T-helper 17 cell (primary cell): ENCODE data around the gene ADAMTS19. TPM values are rescaled to one million over a fixed set of nuclear protein-coding genes. Genes with fewer than 3 reads are reported as not detected.

Experiments used
- ATAC-seq: fragments of 150-1000 bp; cut with Tn5 transposase; 2 replicates; pipeline ENCODE4 v1.10.0; 2021; ENCODE audit warnings: mild to moderate bottlenecking, moderate library complexity
- DNase-seq, 3 donors: peaks; one replicate each; pipeline versions ENCODE4 v3.0.0 to v3.0.0-alpha.2; 2020 to 2021
- H3K9me3 ChIP-seq: one replicate; pipeline ENCODE4 v1.7.0; 2013; ENCODE audit warnings: low read length, mild to moderate bottlenecking; ENCODE audit not compliant: control insufficient read depth, poor library complexity, severe bottlenecking
- H3K27ac Mint-ChIP-seq: one replicate; pipeline ENCODE4 v1.8.0; 2022; ENCODE audit warnings: mild to moderate bottlenecking, moderate library complexity, mixed read lengths
- H3K27me3 Mint-ChIP-seq: one replicate; pipeline ENCODE4 v1.8.0; 2022; ENCODE audit warnings: mixed read lengths
- H3K36me3 Mint-ChIP-seq: one replicate; pipeline ENCODE4 v1.8.0; 2022; ENCODE audit warnings: low read depth, mixed read lengths
- H3K4me1 Mint-ChIP-seq: one replicate; pipeline ENCODE4 v1.8.0; 2022; ENCODE audit warnings: mild to moderate bottlenecking, mixed read lengths
- H3K4me3 Mint-ChIP-seq: one replicate; pipeline ENCODE4 v1.8.0; 2022; ENCODE audit warnings: mild to moderate bottlenecking, moderate library complexity, mixed read lengths
- total RNA-seq, 4 donors: library from RNA in 2 of 4; stranded (reverse) in 2 of 4; gene quantifications; one replicate each; pipeline ENCODE4 v1.2.3 and lab custom pipeline; 2022 to 2026

ADAMTS19 gene
- total RNA-seq, 2 donors from 2014 or later = not detected

DNA sequence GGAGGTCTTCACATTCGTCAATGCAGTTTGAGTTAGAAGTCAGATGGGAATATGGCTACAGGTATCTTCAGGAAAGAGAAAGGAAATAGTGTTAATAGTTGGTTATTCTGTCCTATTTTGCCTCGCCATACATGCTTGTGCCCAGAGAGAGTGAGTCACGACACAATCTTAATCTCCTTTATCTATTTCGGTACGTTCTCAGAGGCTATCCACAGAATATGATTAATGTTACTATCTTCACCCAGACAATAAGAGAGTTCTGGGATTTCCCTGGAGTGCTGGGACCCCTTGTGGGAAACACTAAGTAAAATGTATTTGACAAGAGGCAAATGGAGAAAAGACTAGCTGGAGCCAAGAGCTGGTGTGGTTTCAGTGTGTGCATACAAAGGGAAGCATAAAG lies 313.3 kb downstream of the ADAMTS19 start:
- ATAC-seq (no peak), DNase-seq (no peak)
- H3K27ac Mint-ChIP-seq = no peak overlapping the region
- H3K36me3 Mint-ChIP-seq = peaks cover 2% of the 10 kb centered on the region
- H3K27me3 Mint-ChIP-seq = peaks cover 15% of the 10 kb centered on the region
- H3K4me1 Mint-ChIP-seq = peaks cover 4% of the 10 kb centered on the region
- no peak overlapping the region for H3K4me3 Mint-ChIP-seq
- H3K9me3 ChIP-seq = no peaks in the 10 kb centered on the region

DNA sequence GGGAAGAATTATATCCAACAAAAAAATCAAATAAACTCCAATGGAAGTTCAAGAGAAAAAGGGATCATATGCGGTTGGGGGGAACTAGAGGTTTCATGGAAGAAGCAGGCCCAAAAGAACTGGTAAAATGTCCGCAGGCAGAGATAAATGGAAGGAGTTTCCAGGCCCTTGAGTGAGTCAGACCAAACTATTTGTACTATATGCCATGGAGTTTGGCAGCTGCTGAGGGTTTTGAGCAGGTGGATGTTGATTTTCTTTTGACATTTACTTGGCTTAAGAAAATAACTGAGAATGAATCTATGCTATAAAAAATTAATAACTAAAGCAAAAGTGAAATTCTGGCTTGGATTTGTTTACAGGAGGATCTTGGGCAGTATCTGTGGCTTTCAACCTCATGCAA lies 321.5 kb downstream of the ADAMTS19 start:
- H3K9me3 ChIP-seq = no peaks in the 10 kb centered on the region
- Mint-ChIP-seq H3K4me1 (no peaks in the 10 kb centered on the region), H3K4me3 (no peak overlapping the region), H3K27me3 (peaks cover 25% of the 10 kb centered on the region), H3K27ac (no peak overlapping the region), H3K36me3 (no peaks in the 10 kb centered on the region)
- DNase-seq = no peak
- no peak for ATAC-seq
